ENCODE results near the gene UNC119.
"Not testable (repeated sequence)": the region's sequence is repeated elsewhere in the genome, so short reads cannot be mapped to it uniquely, and the experiment has no call there.

Gene UNC119

DNA sequence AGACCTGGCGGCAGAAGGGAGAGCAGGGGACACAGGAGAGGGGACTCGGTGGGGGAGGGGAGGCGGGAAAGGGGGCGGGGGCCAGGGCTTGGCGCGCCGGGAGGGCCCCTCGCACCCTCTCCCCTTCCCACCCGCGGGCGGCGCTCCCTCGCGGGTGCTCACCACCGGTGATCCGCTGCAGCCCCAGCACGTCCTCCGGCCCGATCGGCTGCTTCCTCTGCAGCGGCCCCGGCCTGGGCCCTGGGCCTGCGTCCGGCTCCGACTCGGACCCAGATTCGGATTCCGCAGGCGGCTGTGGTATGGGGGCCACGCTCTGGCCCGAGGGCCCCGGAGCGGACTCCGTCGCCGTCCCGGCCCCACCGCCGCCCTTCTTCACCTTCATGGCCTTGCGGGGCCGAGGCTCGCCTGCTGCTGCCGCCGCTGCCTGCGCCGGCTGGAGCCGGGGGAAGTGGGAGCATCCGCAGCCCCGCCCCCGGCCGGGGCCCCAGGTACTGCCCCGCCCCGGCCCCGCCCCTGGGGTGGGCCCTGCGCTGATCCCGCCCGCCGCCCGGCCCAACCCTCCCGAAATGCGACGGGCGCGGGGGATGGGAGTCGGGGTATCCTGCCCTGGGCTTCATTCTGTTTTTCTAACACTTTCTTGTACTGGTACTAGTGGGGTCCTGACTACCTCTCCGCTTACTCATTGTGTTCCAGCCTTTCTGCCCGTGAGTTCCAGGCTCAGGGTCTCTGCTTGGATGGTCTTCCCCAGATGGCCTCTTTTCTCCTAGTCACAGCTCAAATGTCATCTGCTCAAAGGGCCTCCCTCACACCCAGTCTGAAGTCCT, at the start of gene UNC119:
TSS of gene UNC119 (minus strand) at position 449 of the 824 bp plus-strand sequence. CDS start at position 382, 67 bp downstream.
- DNase-seq (ENCODE audit: low read depth) = peak; percentile 75

DNA sequence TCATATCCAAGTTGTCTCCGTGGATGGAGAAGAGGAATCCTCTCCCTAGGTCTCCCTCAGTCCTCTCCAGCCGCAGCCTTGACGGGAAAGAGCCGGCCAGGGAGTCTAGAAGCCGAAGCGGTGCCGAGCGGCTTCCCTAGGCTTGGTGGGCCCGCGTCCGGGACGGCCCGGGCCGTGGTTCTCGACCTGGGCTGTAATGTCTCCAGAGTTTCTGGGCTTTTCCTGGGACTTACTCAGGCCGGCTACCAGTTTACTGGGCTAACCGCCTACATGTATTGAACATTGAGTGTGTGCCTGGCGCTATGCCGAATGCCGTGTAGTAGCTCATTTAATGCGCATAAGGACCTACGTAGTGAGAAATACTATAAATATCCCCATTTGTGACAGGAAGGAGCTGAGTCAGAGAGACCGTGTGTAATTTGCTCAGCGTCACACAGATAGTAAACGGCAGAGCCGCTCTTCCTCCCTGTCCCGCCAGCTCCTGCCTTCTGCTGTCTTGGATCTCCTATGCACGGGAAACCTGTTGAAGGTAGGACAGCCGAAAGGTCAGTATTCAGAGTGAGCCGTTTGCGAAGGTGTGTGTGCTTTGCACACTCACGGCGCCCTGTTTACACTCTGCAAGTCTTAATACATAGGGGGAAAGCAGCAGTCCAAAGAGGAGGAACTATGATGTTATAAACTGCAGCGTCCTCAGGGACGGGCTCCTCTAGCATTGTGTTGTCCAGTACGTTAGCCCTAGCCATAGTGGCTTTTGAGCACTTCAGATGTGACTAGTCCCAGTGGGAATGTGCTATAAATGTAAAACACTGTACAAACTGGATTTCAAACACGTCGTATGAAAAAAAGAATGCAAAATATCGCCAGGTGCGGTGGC, 47.1 kb upstream of the UNC119 start:
- peak; percentile 45 for DNase-seq (ENCODE audit: low read depth)

DNA sequence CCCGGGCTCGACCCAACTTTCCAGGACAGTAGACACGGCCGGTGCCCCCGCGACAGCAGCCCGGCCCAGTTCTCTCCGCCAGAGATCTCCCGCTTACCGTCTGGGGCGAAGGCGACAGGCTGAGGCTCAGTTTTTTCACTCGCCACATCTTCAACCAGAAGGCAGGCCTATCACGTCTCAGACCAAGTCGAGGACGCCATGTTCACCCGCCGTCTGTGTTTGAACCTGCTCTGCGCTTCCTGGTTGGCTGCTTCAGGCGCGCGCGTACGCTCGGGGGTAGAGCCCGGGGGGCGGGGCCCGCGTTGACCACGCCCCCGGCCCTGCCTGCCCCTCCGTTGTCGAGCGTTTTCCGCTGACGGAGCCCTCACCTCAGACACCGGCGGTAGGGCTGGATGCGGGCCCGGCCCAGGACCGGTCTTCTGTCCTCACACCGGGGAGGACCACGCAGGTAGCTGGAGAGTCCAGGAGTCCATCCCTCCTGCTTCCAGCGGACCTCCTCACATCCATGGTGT, 46.4 kb upstream of the UNC119 start, which contains the start of gene SPAG5:
TSS of gene SPAG5 (minus strand) at position 227 of the 512 bp plus-strand sequence. CDS start at position 148, 79 bp downstream.
- peak; percentile 93 for DNase-seq (ENCODE audit: low read depth)

DNA sequence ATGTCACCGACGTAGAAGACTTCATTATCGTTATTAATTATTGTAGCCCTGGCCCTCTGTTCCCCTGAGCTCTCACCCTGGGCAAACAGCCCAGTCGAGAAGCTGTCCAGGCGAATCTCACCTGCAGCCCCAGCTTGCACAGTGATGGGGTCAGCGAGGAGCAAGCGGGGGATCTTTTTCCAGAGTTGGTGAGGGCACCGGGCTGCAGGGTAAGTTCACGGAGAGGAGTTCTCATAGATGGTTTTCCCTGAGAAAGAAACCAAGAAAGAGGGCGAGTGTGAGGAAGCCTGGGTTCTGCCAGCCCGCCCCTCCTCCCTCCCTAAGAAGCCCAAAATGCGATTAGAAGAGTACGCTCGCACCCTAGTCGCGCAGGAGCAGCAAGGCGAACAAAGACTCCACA, 46.0 kb upstream of the UNC119 start:
- no peak for DNase-seq (ENCODE audit: low read depth)

DNA sequence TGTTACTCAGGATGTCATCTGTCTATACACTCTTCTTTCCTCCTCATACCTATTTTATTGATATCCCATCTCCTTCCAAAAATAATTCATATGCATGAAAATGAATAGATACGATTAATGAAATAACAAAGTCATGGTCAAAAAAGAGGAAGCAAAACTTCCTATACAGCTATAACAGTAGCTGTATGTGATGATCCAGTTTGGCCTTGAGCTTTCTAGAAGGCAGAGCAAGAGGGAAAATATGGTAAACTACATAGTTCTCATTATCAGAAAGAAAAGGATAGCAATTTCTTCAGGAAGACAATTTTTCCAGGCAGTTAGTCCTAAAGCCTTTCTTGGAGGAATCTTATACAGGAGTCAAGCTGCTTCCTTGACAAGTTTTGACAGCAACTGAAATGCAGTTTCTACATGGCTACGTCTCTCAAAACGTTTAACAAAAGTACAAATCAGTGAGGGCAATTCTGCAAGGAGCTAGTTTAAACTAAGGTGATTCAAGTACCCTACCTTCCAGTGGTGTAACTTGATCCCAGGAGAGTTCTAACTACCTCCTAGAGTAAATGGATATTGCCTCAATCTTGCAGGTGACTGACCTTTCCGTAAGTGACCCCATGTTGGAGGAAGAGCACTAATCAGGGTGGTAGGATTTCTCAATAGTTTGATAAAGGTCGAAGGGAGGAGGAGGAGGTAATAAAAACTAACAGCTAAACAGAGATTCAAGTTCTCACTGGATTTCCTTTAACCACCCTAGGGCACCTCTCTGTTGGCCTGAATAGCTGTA, 45.4 kb upstream of the UNC119 start:
- DNase-seq (ENCODE audit: low read depth) = no peak

DNA sequence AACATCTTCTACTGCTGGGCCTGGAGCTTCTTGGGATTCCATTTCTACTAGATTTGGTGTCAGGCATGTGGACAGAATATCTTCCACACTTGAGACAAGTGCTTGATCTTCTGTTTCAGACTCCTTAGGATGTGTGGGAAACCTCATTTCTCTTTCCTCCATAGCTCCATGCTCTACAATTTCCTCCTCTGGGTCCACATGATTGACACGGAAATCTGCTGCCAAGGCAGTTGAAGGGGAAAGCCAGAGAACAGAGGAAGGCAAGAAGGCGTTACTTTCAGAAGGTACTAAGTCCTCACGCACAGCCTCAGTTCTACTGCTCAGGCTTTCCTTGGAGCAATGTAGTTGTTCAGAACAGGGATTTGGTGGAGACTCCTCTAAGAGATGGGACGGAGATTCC, 39.8 kb upstream of the UNC119 start:
- no peak for DNase-seq (ENCODE audit: low read depth)

DNA sequence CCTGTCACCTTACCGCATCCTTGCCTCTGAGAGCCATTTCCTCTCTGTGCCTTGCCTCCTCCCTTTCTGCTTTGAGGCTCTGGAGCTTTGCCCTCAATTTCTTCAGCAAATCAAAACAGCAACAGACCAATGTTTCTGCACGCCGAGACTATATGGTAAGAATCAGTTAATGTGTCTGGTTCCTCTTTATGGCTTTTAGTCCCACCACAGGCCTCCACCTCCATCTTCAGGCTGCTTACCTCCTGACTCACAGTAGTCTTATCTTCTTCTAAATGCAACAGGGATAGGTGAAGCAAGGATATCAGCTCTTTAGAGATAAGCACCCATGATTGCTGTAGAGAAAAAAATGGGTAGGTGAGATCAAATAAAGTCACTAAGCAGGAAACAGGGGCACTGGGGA, 33.4 kb upstream of the UNC119 start:
- DNase-seq (ENCODE audit: low read depth) = no peak

DNA sequence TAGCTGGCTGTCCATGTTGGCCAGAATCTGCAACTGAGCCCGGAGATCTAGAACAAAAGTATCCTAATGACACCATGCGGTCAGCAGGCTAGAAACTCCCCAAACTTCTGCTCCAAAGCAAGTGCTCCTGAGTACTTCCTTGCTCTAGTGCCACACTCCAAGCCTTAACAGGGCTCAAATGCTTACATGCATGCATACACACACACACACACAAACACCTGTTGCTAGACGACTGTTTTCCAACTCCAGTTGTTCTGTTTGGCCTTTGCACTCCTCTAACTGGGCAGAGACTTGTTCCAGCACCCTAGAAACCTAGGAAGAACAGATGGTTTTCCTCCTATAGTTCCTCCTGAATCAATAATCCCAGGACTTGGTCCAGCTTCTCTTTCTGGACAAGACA, 32.0 kb upstream of the UNC119 start:
- no peak for DNase-seq (ENCODE audit: low read depth)

DNA sequence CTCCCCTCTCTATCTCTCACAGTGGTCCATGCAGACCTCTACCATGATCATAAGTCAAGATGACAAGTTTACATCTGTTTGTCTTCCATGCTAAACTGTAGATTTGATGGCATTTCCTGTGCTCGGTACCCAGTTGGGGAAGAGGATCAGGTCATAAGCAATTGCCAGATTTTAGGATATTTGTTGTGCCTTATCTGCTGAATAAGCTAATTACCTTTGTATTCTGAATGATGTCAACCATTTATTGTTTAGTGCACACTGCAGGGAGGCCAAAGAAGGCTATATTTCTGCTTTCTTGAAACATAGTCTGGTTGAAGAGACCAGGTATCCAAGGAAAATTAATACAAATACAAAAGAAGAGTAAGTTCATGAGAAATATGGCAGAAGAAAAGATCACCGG, 30.1 kb upstream of the UNC119 start:
- DNase-seq (ENCODE audit: low read depth) = no peak

DNA sequence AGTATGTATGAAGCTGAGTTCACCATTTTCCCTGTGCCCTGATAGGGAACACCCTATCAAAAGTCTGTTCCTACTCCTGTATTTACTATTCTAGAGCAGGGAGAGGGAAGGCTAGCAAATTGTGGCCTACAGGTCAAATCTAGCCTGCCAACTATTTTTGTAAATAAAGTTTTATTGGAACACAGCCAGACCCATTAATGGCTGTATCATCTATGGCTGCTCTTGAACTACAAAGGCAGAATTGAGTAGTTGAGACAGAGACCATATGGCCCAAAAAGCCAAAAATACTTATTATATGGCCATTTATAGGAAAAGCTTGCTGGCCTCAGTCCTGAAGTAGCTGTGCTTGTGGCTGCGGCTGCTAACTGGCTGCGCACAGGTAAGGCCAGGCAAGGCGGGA, 28.5 kb upstream of the UNC119 start:
- DNase-seq (ENCODE audit: low read depth) = no peak

DNA sequence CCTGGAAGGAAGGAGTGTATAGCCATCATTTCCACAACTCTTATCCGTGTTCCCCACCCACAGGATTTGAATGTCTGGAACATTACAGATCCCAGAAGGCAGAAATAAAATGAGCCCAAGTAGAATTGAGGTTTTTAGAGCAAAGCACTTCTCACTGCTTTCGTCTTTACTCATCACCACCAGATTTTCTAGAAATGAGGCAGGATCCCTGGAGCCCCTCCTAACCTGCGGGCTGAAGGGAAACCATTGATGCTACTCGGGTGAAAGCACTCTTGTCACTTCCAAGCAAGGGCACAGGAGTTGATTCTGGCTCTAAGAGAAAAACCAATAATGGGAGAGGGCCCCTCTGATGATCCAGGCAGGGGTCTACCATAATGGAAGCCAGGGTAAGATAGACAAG, 27.1 kb upstream of the UNC119 start:
- DNase-seq (ENCODE audit: low read depth) = no peak

DNA sequence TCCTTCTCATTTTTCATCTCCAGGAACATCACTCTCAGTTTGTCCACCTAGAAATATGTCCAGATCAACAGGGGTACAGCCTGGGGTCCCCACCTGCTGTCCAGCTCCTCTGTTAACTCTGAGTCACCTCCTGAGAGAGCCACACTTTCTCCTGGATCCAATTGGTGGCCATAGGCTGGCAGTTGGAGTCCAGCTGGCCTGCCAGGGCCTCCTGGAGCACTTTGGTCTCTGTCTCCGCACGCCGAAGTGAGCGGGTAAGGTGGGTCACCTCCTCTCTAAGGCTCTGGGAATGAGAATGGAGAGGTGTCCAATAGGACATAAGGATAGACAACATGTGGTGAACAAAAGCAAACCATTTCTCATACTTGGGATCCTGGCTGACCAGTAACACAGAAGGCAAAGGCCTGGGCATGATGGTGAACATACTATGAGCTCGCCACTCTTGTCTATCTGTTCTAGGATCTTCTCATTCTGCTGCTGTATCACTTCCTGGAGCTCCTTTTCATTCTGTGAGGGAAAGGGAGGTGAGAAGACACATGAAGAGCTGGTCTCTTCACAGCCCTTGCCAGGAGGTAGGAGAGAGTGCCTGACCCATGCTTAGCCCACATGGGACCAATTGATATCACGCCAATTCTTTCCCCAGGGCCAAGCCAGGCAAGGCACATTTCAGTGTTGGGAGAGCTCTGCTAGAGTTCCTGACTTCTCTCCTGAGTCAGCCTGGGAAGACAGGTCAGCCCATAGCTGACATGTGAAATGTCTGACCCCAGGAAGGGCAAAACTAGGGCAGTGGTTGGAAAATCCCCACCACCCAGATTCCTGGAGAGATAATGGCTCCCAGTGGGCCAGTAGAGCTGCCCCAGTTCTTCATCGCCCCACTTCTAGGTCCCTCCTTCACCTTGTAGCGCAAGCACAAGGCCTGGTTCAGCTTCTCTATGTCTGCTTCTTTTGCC, 26.1 kb upstream of the UNC119 start:
- no peak for DNase-seq (ENCODE audit: low read depth)

DNA sequence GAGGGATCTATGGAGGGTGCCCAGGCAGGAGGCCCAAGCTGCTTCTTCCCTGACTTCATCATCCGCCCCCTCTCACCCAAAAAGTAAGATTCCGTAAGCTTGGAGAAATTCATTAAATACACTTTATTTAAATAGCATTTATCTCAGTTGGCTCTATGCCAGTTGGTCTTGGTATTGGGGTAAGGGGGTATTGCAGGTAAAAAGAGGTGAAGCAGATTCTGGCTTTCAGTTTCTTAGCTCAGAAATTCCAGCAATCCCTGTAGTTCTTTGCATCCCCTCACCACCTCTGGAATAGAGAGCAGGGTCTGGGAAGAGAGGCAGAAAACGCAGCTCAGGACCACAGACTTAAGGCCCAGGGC, 25.0 kb upstream of the UNC119 start:
- no peak for DNase-seq (ENCODE audit: low read depth)

DNA sequence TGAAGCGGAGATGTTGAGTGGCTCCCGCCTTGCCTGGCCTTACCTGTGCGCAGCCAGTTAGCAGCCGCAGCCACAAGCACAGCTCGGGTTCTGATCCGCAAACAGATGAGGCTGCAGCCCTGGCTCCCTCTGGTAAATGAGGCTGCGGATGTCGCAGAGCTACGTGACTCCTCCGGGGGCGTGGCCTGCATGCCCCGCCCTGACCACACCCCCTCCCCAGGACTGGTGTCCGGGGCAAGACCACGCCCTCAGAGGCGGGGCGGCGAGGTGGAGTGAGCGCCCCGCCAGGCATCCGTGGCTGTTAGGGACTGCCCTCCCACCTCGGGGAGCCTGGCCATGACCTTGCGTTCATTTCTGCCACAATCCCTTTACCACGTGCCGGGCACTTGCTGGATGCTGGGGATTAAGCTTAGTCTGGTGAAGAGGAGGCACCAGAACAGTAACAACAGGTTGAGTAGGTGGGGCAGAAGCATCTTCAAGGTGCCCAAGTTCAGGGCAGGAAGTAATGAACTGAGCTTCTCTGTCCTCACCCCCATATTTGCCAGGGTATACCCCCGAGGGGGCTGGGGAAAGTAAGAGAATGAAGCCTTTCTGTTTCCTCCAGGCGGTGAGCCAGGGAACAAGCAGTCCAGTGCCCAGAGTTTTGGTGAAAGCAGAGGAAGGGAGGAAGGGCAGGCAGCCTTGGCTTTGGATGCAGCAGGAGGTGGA, 24.5 kb upstream of the UNC119 start, which contains the start of gene ALDOC:
TSS of gene ALDOC (minus strand) at position 138 of the 708 bp plus-strand sequence. CDS start 1,363 bp downstream, outside the sequence.
- DNase-seq (ENCODE audit: low read depth) = peak; percentile 98

DNA sequence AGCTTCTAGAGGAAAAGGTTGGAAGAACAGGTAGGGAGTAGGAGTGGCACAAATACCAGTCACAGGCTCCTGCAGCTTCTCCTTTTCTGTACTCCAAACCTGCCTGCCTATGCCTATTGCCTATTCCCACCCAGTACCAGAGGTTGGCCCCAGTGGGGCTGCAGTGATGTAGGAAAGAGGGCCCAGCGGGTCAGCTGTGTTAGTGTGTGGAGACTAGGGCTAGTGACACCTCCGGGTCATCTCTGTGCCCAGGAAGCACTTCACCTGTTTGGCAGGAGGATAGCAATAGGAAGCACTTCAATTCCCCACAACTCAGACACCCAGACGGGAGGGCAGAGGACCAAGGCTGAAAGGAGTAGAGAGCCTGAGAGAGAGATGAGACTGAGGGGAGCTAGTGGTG, 23.6 kb upstream of the UNC119 start:
- DNase-seq (ENCODE audit: low read depth) = not testable (repeated sequence)

DNA sequence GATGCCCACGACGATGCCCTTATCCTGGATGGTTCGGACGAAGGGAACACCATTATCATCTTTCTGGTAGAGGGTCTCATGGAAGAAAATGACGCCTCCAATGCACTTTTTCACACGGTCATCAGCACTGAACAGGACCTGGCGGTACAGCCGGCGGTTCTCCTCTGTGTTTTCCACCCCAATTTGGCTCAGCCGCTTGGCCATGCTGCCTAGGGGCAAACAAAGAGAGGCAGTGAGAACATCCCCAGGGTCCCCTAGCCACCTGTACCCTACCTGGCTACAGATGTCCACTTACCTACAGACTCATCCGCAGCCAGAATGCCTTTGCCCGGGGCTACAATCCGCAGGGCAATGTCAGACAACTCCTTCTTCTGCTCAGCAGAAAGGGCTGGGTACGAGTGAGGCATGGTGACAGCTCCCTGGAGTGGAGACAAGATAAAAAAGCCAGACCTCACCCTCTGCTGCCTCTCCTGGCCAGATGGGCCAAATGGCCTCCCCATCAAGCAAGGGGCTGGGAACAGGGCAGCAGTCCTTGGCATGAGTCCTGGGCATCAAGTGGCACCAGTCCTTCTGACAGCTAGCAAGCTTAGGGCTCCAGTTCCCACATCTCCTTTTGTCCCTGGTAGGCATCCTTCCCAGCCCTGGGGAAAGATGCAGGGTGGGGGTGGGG, 22.8 kb upstream of the UNC119 start:
- DNase-seq (ENCODE audit: low read depth) = no peak

DNA sequence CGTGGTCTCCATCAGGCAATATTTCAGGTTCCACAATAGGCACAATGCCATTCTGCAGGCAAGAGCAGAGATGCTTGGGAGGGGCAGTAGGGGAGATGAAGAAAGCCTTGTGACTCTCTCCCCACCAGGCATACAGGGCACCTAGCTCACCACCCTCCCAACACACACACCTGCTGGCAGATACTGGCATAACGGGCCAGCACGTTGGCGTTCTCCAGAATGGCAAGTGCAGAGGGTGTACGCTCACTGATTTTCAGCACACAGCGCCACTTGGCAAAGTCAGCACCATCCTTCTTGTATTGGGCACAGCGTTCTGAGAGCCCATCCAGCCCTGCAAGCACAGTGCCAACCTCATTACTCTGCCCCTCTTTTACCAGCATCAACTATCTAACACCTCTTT, 22.1 kb upstream of the UNC119 start:
- DNase-seq (ENCODE audit: low read depth) = no peak

DNA sequence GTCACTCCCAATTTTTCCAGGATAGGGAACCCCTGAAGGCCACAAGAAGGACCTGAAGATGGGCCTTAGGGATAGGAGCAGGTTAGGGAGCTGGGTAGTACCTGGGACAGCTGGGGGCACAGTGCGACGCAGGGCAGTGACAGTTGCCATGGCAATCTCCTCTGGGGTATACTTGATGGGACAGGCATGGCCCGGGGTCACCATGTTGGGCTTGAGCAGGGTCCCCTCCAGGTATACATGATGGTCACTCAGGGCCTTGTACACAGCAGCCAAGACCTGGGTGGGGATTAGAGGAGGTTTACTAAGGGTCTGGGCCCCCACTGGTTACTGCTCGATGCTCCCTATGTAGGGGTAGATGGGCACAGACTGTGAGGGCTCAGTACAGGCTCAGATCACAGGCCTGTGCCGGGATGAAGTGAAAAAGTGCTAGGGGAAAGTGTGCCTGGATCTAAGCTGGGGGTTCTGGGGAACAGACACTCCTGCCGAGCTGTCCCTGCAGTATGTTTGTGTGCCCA, 21.6 kb upstream of the UNC119 start:
- no peak for DNase-seq (ENCODE audit: low read depth)

DNA sequence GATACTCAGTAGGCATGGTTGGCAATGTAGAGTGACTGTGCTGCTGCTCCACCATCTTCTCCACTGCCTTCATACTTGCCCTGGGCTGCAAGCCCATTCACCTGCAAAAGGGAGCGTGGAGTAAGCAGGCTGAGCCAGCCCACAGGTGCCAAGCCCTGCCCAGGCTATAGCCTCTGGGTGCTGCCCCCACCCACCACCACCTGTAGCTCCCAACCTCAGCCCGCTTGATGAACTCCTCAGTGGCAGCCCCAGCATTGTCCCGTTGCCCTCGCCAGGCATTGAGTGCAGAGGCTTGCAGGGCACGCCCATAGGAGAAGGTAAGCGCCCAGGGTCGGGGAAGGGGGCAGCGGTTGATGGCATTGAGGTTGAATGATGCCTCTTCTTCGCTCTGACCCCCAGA, 21.1 kb upstream of the UNC119 start:
- no peak for DNase-seq (ENCODE audit: low read depth)
